Endodermal cell (in vitro differentiated cells): Measurements from ENCODE around the gene POTEJ. TPM values are rescaled to one million over a fixed set of nuclear protein-coding genes. Genes with fewer than 3 reads are reported as not detected.
"Not testable (repeated sequence)": the region's sequence is repeated elsewhere in the genome, so short reads cannot be mapped to it uniquely, and the experiment has no call there.

ENCODE experiments used
- DNase-seq: peaks from one replicate; pipeline ENCODE4 v3.0.0-alpha.2; 2017
- H3K27ac ChIP-seq: 2 replicates; pipeline ENCODE4 v1.5.1; 2013; ENCODE audit warnings: mild to moderate bottlenecking, low read depth, low read length, moderate library complexity
- H3K27me3 ChIP-seq: 2 replicates; pipeline ENCODE4 v1.6.1; 2013; ENCODE audit warnings: mild to moderate bottlenecking, low read length, moderate library complexity; ENCODE audit not compliant: insufficient read depth, control insufficient read depth, poor library complexity, severe bottlenecking
- H3K36me3 ChIP-seq: 2 replicates; pipeline ENCODE4 v1.7.0; 2013; ENCODE audit warnings: mild to moderate bottlenecking, low read length, moderate library complexity; ENCODE audit not compliant: control insufficient read depth, insufficient read depth
- H3K4me1 ChIP-seq: one replicate; pipeline ENCODE4 v1.7.0; 2013; ENCODE audit warnings: low read length; ENCODE audit not compliant: control insufficient read depth, insufficient read depth
- H3K4me3 ChIP-seq: 2 replicates; pipeline ENCODE4 v1.5.1; 2013; ENCODE audit warnings: mild to moderate bottlenecking, low read length, moderate library complexity
- H3K9ac ChIP-seq: 2 replicates; pipeline ENCODE4 v1.6.1; 2013; ENCODE audit warnings: mild to moderate bottlenecking, low read length, moderate library complexity; ENCODE audit not compliant: poor library complexity, severe bottlenecking; ENCODE audit errors: extremely low read depth
- H3K9me3 ChIP-seq: 2 replicates; pipeline ENCODE4 v1.6.1; 2013; ENCODE audit warnings: mild to moderate bottlenecking, low read length, moderate library complexity; ENCODE audit not compliant: control insufficient read depth
- H3K27ac Mint-ChIP-seq: 2 replicates; pipeline ENCODE4 v1.8.0; 2020; ENCODE audit warnings: mixed read lengths
- H3K27me3 Mint-ChIP-seq: 2 replicates; pipeline ENCODE4 v1.8.0; 2021; ENCODE audit warnings: mild to moderate bottlenecking, mixed read lengths; ENCODE audit not compliant: insufficient read depth
- H3K36me3 Mint-ChIP-seq: 2 replicates; pipeline ENCODE4 v1.8.0; 2020; ENCODE audit warnings: low read depth, mixed read lengths
- H3K4me1 Mint-ChIP-seq: 2 replicates; pipeline ENCODE4 v1.8.0; 2020; ENCODE audit warnings: mixed read lengths
- H3K4me3 Mint-ChIP-seq: 2 replicates; pipeline ENCODE4 v1.8.0; 2020; ENCODE audit warnings: mild to moderate bottlenecking, moderate library complexity, mixed read lengths
- H3K9me3 Mint-ChIP-seq: 2 replicates; pipeline ENCODE4 v1.8.0; 2020; ENCODE audit warnings: mild to moderate bottlenecking, mixed read lengths
- WGBS, 2 experiments: methylation state at CpG; one replicate each; pipeline versions ENCODE4 v1.1.5 to v1.1.7; 2013; ENCODE audit warnings: missing lambda C conversion rate in 2 of 2, mixed read lengths in 1 of 2; ENCODE audit not compliant: insufficient coverage in 1 of 2, insufficient read length in 1 of 2; 5-methylcytosine and 5-hydroxymethylcytosine counted together
- long read RNA-seq, 4 experiments: library from polyadenylated mRNA in 2 of 4; library from RNA in 1 of 4; library from capped mRNA in 1 of 4; stranded (forward) in 3 of 4; unstranded in 1 of 4; transcript quantifications; one replicate each; pipeline ENCODE4 v2.0.0, GENCODE V29; 2020 to 2021; ENCODE audit warnings: inconsistent platforms in 1 of 4
- polyA plus RNA-seq, 2 experiments: library from polyadenylated mRNA; stranded (reverse); fragments of 50-300 nt; gene quantifications; one replicate each; pipeline ENCODE4 v1.2.3, GENCODE V29; 2013
- total RNA-seq, 2 donors: library from RNA; stranded (reverse); fragmentation: NEBNext Ultra II Directional in 1 of 2; extraction: Animal tissue kit (Norgen Biotek cat#: 25700) in 1 of 2; gene quantifications; 2 replicates in 1 of 2; 3 replicates in 1 of 2; pipeline ENCODE4 v1.2.1, GENCODE V29; 2021

POTEJ gene
- not detected for total RNA-seq
- polyA plus RNA-seq (2013, experiment 1 of 2) = not detected
- polyA plus RNA-seq (2013, experiment 2 of 2) = not detected
- long read RNA-seq, experiment 1 = 0 reads
- long read RNA-seq, experiment 2 = 0 reads
- long read RNA-seq, experiment 3 = 0 reads
- long read RNA-seq, experiment 4 = 0 reads

- no CpG with 5 or more reads among the region's 13 CpGs for WGBS, 2 experiments
- not testable (repeated sequence) for H3K36me3 Mint-ChIP-seq, H3K4me3 Mint-ChIP-seq, H3K4me1 ChIP-seq, H3K9ac ChIP-seq, H3K27me3 ChIP-seq, H3K4me1 Mint-ChIP-seq, H3K9me3 ChIP-seq, H3K27ac ChIP-seq, H3K27me3 Mint-ChIP-seq, H3K27ac Mint-ChIP-seq, H3K36me3 ChIP-seq, DNase-seq, H3K9me3 Mint-ChIP-seq, H3K4me3 ChIP-seq
Measured at GRCh38 chr2:130611140-130611539, at the start of gene POTEJ. TSS of gene POTEJ (plus strand) at chr2:130611440. CDS start at chr2:130611533, 93 bp downstream.

GRCh38 chr2:130566165-130566564, 45.1 kb upstream of the POTEJ start:
- not testable (repeated sequence) for H3K27ac Mint-ChIP-seq

GRCh38 chr2:130571929-130572328, 39.3 kb upstream of the POTEJ start:
- not testable (repeated sequence) for H3K36me3 Mint-ChIP-seq, H3K36me3 ChIP-seq, DNase-seq, H3K4me3 Mint-ChIP-seq, H3K9ac ChIP-seq, H3K9me3 ChIP-seq, H3K27me3 ChIP-seq, H3K4me3 ChIP-seq, H3K27ac ChIP-seq, H3K4me1 Mint-ChIP-seq, H3K27me3 Mint-ChIP-seq, H3K9me3 Mint-ChIP-seq, H3K4me1 ChIP-seq, H3K27ac Mint-ChIP-seq
- WGBS, 2 experiments = no CpG with 5 or more reads among the region's 3 CpGs

More at GRCh38 chr2:130566165-130566564, 45.1 kb upstream of the POTEJ start:
- H3K4me1 Mint-ChIP-seq, H3K9me3 Mint-ChIP-seq, H3K27ac ChIP-seq, H3K4me1 ChIP-seq, H3K36me3 Mint-ChIP-seq, H3K27me3 ChIP-seq, DNase-seq, H3K9ac ChIP-seq, H3K36me3 ChIP-seq, H3K9me3 ChIP-seq, H3K4me3 ChIP-seq, H3K4me3 Mint-ChIP-seq, H3K27me3 Mint-ChIP-seq: not testable (repeated sequence)
- no CpG with 5 or more reads among the region's 4 CpGs for WGBS, 2 experiments

- not testable (repeated sequence) for H3K27ac Mint-ChIP-seq, H3K36me3 ChIP-seq, H3K4me3 ChIP-seq, H3K9me3 Mint-ChIP-seq, H3K27me3 Mint-ChIP-seq, H3K36me3 Mint-ChIP-seq, DNase-seq, H3K9ac ChIP-seq, H3K4me3 Mint-ChIP-seq, H3K4me1 Mint-ChIP-seq, H3K9me3 ChIP-seq, H3K27ac ChIP-seq, H3K4me1 ChIP-seq, H3K27me3 ChIP-seq
- 100% methylated on average over 4 of the region's 13 CpGs; no CpG with 5 or more reads in 1 of the 2 experiments for WGBS, 2 experiments
Measured at GRCh38 chr2:130574230-130574629, 37.0 kb upstream of the POTEJ start.

- H3K27me3 Mint-ChIP-seq, H3K27ac ChIP-seq, H3K9me3 Mint-ChIP-seq, H3K4me1 Mint-ChIP-seq, H3K36me3 Mint-ChIP-seq, H3K9ac ChIP-seq, H3K4me1 ChIP-seq, H3K9me3 ChIP-seq, H3K4me3 Mint-ChIP-seq, DNase-seq, H3K36me3 ChIP-seq, H3K27me3 ChIP-seq, H3K27ac Mint-ChIP-seq, H3K4me3 ChIP-seq: not testable (repeated sequence)
- no CpG with 5 or more reads among the region's 8 CpGs for WGBS, 2 experiments
Measured at GRCh38 chr2:130576209-130576784, 34.9 kb upstream of the POTEJ start.

GRCh38 chr2:130577559-130577958, 33.7 kb upstream of the POTEJ start:
- not testable (repeated sequence) for H3K27me3 Mint-ChIP-seq
- WGBS, 2 experiments = no CpG with 5 or more reads among the region's 4 CpGs

GRCh38 chr2:130579121-130579520, 32.1 kb upstream of the POTEJ start:
- not testable (repeated sequence) for H3K9me3 ChIP-seq, H3K9me3 Mint-ChIP-seq, H3K4me1 Mint-ChIP-seq, DNase-seq, H3K36me3 Mint-ChIP-seq, H3K4me3 Mint-ChIP-seq, H3K27me3 Mint-ChIP-seq, H3K36me3 ChIP-seq, H3K9ac ChIP-seq, H3K27me3 ChIP-seq, H3K4me3 ChIP-seq, H3K27ac Mint-ChIP-seq, H3K4me1 ChIP-seq, H3K27ac ChIP-seq
- 93% methylated on average over 5 of the region's 7 CpGs; no CpG with 5 or more reads in 1 of the 2 experiments for WGBS, 2 experiments

More at GRCh38 chr2:130577559-130577958, 33.7 kb upstream of the POTEJ start:
- H3K27me3 ChIP-seq, H3K4me3 ChIP-seq, H3K9me3 ChIP-seq, H3K4me3 Mint-ChIP-seq, H3K9me3 Mint-ChIP-seq, H3K4me1 ChIP-seq, H3K4me1 Mint-ChIP-seq, H3K27ac ChIP-seq, H3K36me3 Mint-ChIP-seq, H3K9ac ChIP-seq, H3K27ac Mint-ChIP-seq, DNase-seq, H3K36me3 ChIP-seq: not testable (repeated sequence)
